ENCODE measurements around the gene NIP7.

GRCh38 chr16:69320740-69321073 is 18.9 kb upstream of the NIP7 start:
- no peak for TF ChIP-seq CTCF (conservative IDR thresholded peaks at IDR 0.05; ENCODE audit: low read depth in 2 of 2)
- TF ChIP-seq EZH2 (IDR thresholded peaks at IDR 0.05; ENCODE audit: low read depth, unreplicated experiment), result no peak
- TF ChIP-seq ZNF462 (CRISPR knock-in tag; IDR thresholded peaks at IDR 0.05), result no peak
- TF ChIP-seq EZH2phosphoT487 (IDR thresholded peaks at IDR 0.05; ENCODE audit: unreplicated experiment), result no peak
- no peak for TF ChIP-seq POLR2AphosphoS5 (IDR thresholded peaks at IDR 0.05; ENCODE audit: low read depth)
